Esophagus (tissue), 2 donors: ENCODE results near the gene MAP3K6. TPM values are rescaled to one million over a fixed set of nuclear protein-coding genes. Genes with fewer than 3 reads are reported as not detected.
"Not testable (repeated sequence)": the region's sequence is repeated elsewhere in the genome, so short reads cannot be mapped to it uniquely, and the experiment has no call there.

ENCODE experiments used
- H3K27ac ChIP-seq, 2 donors: one replicate each; pipeline ENCODE4 v1.5.1; 2013; ENCODE audit warnings: low read depth in 2 of 2, mild to moderate bottlenecking in 2 of 2, inconsistent platforms in 1 of 2, low read length in 1 of 2, moderate library complexity in 1 of 2
- H3K27me3 ChIP-seq, 2 donors: one replicate each; pipeline ENCODE4 v1.6.1; 2013; ENCODE audit warnings: low read length in 2 of 2, control low read depth in 1 of 2, mild to moderate bottlenecking in 1 of 2; ENCODE audit not compliant: insufficient read depth in 2 of 2, control insufficient read depth in 1 of 2
- H3K36me3 ChIP-seq, 2 donors: one replicate each; pipeline ENCODE4 v1.6.1; 2013; ENCODE audit warnings: low read length in 1 of 2; ENCODE audit not compliant: control insufficient read depth in 2 of 2, insufficient read depth in 2 of 2
- H3K4me1 ChIP-seq, 2 donors: one replicate each; pipeline ENCODE4 v1.6.1; 2013; ENCODE audit warnings: low read length in 1 of 2; ENCODE audit not compliant: control insufficient read depth in 2 of 2, insufficient read depth in 2 of 2
- H3K4me3 ChIP-seq, 2 donors: one replicate each; pipeline ENCODE4 v1.5.1; 2013; ENCODE audit warnings: low read length in 2 of 2, mild to moderate bottlenecking in 2 of 2, low read depth in 1 of 2, moderate library complexity in 1 of 2
- H3K9me3 ChIP-seq, 2 donors: one replicate each; pipeline ENCODE4 v1.6.1; 2013; ENCODE audit warnings: mild to moderate bottlenecking in 2 of 2, low read depth in 1 of 2, low read length in 1 of 2, moderate library complexity in 1 of 2; ENCODE audit not compliant: control insufficient read depth in 2 of 2, insufficient read depth in 1 of 2
- WGBS, 2 donors: extraction: QIAGEN DNeasy Blood & Tissue Kit; methylation state at CpG; one replicate each; pipeline ENCODE4 v1.1.7; 2013; 5-methylcytosine and 5-hydroxymethylcytosine counted together
- polyA plus RNA-seq, 2 donors: library from polyadenylated mRNA; stranded (reverse); fragments of 200-250 nt; gene quantifications; one replicate each; pipeline ENCODE4 v1.2.3, GENCODE V29; 2013
- donor health status: healthy with polysubstance abuse.
- donor health status: Bipolar disorder and iron deficiency.

Gene MAP3K6
- polyA plus RNA-seq, 2 donors = 48.5 to 110 TPM

DNA sequence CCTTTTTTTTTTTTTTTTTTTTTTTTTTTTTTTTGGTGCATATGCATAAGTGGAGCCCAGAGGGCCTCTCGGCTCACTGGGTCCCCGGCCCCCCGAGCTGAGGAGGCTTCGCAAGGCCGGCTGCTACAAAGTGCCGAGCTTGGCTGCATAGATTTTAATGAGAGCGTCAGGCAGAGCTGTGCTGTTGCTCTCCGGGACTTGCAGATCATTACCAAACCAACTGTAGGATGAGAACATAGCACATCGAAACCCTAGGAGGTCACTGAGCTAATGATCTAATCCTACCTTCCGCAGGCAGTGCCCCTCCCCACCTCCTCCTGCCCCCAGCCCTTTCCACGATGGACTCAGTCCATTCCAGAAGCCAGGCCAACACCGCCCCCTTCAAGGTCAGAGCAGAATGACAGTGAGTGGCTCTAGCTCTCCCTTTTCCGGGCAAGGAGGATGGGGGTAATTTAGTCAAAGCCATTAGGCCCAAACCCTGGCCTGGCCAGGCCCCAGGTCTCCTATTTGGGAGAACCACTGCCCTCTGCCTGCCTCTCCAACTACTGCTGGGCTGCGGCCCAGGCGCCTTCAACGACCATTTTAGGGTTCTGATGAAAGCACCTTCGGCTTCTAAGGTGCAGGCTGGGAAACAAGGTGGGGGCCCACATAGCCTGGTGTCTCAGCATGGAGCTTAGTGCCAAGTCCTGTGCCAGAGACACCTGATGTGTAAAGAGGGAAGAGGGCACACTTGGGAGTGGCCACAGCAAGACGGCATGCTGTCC is 39.0 kb upstream of the MAP3K6 start:
- 53 to 69% methylated on average over 16 to 17 of the region's 18 CpGs for WGBS, 2 donors
- H3K27ac ChIP-seq = peak overlapping the region; percentile 81 to 87
- not testable (repeated sequence) for H3K9me3 ChIP-seq, H3K4me3 ChIP-seq, H3K27me3 ChIP-seq
- peaks cover 25 to 26% of the 10 kb centered on the region in 2 donors for H3K36me3 ChIP-seq
- H3K4me1 ChIP-seq = peaks cover 12 to 25% of the 10 kb centered on the region in 2 donors

DNA sequence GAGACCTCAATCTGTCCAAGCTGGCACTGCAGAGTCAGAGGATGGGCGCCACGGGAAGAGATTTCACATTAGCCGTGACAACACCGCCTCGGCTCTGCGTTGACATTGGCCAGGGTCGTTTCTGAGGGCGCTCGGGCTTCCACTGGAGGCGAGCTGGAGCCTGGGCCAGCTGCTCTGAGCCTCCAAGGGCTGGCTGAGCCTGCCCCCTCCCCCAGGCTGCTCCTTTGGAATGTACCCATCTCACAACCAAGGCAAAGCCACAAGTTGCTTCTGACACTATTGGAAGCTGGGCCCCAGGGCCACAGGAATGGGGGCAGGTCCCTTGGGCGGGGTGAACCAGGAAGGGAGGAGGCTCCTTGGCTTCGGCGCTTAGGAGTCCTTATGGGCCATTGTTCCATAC is 38.3 kb upstream of the MAP3K6 start:
- Histone ChIP-seq H3K27me3 (no peaks in the 10 kb centered on the region), H3K4me1 (peaks cover 12 to 25% of the 10 kb centered on the region in 2 donors), H3K9me3 (no peaks in the 10 kb centered on the region), H3K4me3 (no peak overlapping the region), H3K27ac (peak overlapping the region; percentile 36 to 89), H3K36me3 (peaks cover 22% of the 10 kb centered on the region in 2 donors)
- WGBS, 2 donors = 41 to 52% methylated on average over 13 of the region's 13 CpGs

DNA sequence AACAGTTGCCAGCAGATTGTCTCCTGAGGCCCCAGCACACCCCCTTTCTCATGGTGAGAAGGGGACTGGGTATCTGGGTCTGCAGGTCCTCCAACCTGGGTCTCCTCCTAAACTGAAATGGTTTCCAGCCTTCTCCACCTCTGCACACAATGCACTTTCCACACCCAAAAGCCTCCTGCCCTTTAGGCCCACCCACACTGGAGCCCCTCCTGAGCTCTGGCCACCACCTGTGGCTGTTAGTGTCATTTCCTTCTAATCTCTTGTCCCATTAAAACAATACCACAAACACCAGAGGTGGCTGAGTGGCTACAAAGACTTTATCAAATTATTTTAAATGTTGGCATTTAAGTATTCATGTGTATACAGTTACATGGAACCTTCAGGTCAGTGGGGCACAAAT is 37.2 kb upstream of the MAP3K6 start:
- Histone ChIP-seq H3K36me3 (peaks cover 19 to 21% of the 10 kb centered on the region in 2 donors), H3K9me3 (no peaks in the 10 kb centered on the region), H3K27me3 (no peaks in the 10 kb centered on the region), H3K4me3 (no peak overlapping the region), H3K27ac (peak overlapping the region; percentile 82 to 97), H3K4me1 (peaks cover 12 to 28% of the 10 kb centered on the region in 2 donors)

DNA sequence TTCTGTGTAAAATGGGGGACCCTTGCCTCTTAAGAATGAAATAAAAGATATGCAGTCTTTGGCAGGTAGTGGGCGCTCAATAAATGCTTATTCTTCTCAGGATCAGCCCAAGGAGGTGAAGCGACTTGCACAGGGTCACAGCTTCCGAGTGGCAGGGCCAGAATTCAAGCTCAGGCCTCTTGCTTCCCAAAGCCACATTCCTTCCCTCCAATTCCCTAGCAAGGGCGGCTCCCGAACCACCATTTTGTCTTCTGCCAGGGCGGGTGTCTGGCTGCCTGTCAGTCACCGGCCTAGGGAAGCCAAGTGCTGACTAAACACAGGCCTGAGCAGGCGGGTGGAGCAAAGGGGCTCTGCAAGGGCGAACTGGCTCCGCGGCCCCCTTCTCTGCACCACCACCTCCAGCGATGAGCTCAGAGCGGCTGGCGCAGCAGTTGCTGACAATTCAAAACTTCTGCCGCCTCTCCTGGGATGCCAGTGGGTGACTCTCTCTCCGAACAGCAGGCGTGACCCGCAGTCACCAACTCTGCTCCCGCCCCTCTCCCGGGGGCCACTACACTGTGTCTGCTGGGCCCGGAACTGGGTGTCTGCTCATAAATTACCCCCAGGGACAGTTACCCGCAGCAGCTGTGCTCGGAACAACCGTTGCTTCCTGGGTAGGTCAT is 36.4 kb upstream of the MAP3K6 start:
- no peak overlapping the region for H3K4me3 ChIP-seq
- 21 to 34% methylated on average over 24 of the region's 24 CpGs for WGBS, 2 donors
- no peaks in the 10 kb centered on the region for H3K27me3 ChIP-seq
- no peaks in the 10 kb centered on the region for H3K9me3 ChIP-seq
- H3K36me3 ChIP-seq = peaks cover 14% of the 10 kb centered on the region in 2 donors
- H3K4me1 ChIP-seq = peaks cover 12 to 28% of the 10 kb centered on the region in 2 donors
- H3K27ac ChIP-seq = peak overlapping the region; percentile 82 to 97

DNA sequence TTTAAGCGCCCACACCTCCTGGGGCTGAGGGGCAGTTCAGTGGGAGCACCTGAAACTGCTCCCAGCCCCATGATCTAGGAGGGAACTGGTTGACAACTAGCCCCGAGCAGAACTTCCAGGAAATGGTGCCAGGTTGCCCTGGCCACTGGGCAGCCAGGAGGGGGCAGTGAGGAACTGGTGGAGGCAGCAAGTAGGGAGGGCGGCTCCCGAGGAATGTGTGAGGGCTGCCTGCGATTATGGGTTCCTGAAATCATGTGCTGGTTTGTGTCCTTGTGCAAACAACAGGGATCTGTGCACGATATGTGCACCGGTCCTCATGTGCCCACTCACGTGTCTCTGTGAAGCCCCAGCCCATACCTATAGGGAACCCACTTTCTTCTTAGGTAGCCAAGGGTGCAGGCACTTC is 35.6 kb upstream of the MAP3K6 start:
- 27 to 33% methylated on average over 8 of the region's 8 CpGs for WGBS, 2 donors
- H3K27ac ChIP-seq = peak overlapping the region; percentile 82 to 97
- H3K36me3 ChIP-seq = peaks cover 6% of the 10 kb centered on the region in 2 donors
- no peaks in the 10 kb centered on the region for H3K27me3 ChIP-seq
- peaks cover 9 to 24% of the 10 kb centered on the region in 2 donors for H3K4me1 ChIP-seq
- H3K9me3 ChIP-seq = no peaks in the 10 kb centered on the region
- no peak overlapping the region for H3K4me3 ChIP-seq

- Histone ChIP-seq H3K36me3 (peaks cover 0 to under 1% of the 10 kb centered on the region in 2 donors), H3K27ac (no peak overlapping the region), H3K4me1 (peaks cover 9 to 23% of the 10 kb centered on the region in 2 donors), H3K4me3 (no peak overlapping the region), H3K9me3 (no peaks in the 10 kb centered on the region), H3K27me3 (no peaks in the 10 kb centered on the region)
- WGBS, 2 donors = 79 to 87% methylated on average over 5 of the region's 5 CpGs
Measured at GRCh38 chr1:27400963-27401341, 34.2 kb upstream of the MAP3K6 start.

GRCh38 chr1:27400082-27400962 is 33.6 kb upstream of the MAP3K6 start:
- no peaks in the 10 kb centered on the region for H3K9me3 ChIP-seq
- H3K4me3 ChIP-seq = no peak overlapping the region
- WGBS, 2 donors = 48% methylated on average over 13 of the region's 13 CpGs
- H3K27ac ChIP-seq = peak overlapping the region in 1 of 2 donors; percentile 13
- H3K27me3 ChIP-seq = no peaks in the 10 kb centered on the region
- H3K36me3 ChIP-seq = no peaks in the 10 kb centered on the region
- peaks cover 9 to 23% of the 10 kb centered on the region in 2 donors for H3K4me1 ChIP-seq

DNA sequence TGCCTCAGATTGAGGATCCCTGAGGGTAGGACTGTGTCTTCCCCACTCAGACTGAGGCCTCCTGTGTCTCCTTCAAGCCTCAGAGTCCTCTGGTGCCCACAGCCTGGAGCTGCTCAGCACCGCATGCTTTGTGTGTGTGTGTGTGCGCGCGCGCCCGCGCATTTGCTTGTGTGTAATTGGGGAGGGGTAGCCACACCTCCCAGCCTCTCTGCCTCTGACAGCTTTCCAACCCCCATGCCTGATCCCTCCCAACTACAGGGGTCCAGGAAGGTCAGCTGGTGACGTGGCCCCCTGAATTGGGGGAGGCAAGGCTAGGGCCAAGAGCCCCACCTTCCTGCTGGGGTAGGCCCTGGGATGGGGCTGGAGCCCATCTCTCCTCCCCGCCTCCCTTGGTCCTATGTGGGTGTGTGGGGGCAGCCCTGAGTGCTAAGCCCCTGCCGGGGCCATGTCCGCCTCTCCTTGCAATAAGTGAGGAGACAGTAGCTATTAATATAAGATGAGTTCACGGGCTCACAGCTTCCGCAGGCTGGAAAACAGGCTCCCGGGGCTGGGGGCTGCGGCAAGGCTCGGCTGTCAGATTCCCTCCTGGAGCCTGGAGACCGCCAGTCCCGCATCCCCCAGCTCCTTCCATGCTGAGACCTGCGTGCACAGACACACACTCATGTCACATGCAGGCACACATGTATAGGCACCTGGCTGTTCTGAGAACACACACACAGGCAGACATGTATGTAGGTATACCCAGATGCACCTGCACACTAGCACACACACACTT is 32.7 kb upstream of the MAP3K6 start:
- H3K4me3 ChIP-seq = no peak overlapping the region
- no peak overlapping the region for H3K27ac ChIP-seq
- H3K27me3 ChIP-seq = no peaks in the 10 kb centered on the region
- H3K9me3 ChIP-seq = no peaks in the 10 kb centered on the region
- peaks cover 9 to 23% of the 10 kb centered on the region in 2 donors for H3K4me1 ChIP-seq
- 56 to 62% methylated on average over 19 of the region's 19 CpGs for WGBS, 2 donors
- no peaks in the 10 kb centered on the region for H3K36me3 ChIP-seq
